ENCODE data around the gene TRPV3.
"Not testable (repeated sequence)": the region's sequence is repeated elsewhere in the genome, so short reads cannot be mapped to it uniquely, and the experiment has no call there.

The TRPV3 gene

DNA sequence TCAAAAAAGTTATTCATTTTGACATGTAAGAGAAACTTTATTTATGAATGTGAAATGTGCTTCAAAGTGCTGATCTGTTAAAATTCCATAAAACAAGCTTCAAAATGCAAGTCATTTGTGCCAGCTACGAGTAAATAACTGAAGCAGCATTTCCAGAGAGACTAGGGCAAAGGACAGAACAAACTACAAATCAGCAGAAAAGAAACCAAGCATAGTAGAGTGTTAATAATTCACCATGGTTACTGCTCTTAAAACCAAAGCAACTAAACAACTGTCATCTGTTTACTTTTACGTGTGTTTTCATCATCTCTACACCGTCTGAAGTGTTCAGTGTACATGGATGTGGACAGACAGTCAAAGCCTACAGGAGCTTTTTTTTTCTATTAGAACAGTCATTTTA, 83.4 kb downstream of the TRPV3 start:
- DNase-seq (ENCODE audit: low read depth in 2 of 2), result no peak

DNA sequence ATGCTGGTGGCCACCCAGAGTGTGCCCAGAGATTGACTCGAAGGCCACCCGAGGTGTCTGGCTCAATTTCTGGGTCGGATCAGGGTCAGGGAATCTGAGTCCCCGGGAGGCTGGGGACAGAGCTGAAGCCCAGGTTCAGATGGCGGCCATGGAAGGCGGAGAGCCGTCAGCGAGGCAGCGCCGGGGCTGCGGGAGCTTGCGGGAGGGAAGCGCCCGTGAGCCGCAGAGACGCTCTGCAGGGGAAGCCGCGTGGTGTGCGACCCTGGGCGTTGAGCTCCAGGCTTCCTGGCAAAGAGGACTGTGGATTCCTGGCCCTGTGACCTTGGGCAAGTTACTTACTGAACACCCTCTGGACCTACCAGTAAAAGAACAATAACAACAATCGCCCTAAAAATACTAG, 85.5 kb downstream of the TRPV3 start:
- DNase-seq (ENCODE audit: low read depth in 2 of 2), result no peak

DNA sequence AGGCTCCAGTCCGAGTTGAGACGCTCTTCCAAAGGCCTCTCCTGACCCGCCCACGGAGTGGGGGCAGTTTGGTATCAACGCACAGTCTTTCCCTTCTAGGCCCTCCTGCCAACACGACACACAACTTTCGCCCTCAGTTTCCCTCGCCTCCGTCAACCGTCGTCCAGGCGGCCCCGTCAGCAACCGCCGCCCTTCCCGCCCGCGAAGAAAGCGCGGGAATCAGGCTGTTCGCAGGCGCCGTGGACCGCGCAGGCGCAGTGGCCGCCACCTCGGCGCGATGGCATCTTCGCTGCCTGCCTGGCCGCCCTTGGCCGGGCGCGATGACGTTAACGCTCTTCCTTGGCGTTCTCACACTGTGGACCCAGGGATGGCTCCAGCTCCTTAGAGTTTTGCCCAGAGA, 86.0 kb downstream of the TRPV3 start, which contains the start of gene SPATA22:
Gene SPATA22 (minus strand): TSS at position 221 of the 400 bp plus-strand sequence. CDS start 2,494 bp downstream, outside the sequence.
- no peak for DNase-seq (ENCODE audit: low read depth in 2 of 2)

DNA sequence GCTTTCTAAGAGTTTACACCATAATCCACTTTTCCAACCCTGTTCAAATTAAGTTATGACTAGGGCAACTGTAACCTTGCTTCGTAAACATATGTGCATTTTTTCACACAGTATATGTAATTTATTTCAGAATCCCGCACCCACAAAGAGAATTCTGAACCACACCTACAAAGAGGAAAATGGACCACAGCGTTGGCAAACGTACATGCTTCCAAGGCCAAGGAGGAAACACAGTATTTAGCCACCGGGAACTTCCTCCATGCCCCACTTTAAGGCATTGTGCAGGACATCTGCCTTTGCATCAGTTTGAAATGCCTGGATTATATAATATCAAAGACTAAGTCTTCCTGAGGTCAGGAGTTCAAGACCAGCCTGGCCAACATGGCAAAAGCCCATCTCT, 88.1 kb downstream of the TRPV3 start:
- DNase-seq (ENCODE audit: low read depth in 2 of 2), result no peak

DNA sequence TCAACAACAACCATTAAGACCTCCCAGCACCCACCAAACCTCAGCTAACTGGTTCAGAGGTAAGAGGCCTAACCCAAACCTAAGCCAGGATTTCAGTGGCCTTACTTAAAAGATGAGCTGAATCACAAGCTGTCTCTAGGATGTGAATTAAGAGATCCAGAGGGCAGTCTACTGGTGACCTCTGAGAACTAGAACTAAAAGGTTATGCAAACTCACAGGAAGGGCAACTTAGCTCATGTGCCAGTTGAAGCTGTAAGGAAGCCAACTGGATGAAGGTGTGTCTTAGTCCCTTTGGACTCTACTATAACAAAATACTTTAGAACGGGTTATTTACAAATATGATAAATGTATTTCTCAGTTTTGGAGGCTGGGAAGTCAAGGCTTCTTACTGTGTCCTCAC, 91.3 kb downstream of the TRPV3 start:
- not testable (repeated sequence) for DNase-seq (ENCODE audit: low read depth in 2 of 2)
